Stimulated activated CD4-positive, alpha-beta T cell treated with anti-CD3 and anti-CD28 coated beads, TNF-alpha, amount 100 ng/mL, for 24 hours (primary cell): ENCODE data around the gene HIVEP3.

Source experiments
- DNase-seq, 3 experiments: peaks; one replicate each; pipeline ENCODE4 v3.0.0-alpha.2; 2020; ENCODE audit warnings: low read depth in 3 of 3

The HIVEP3 gene

GRCh38 chr1:41733725-41734124, 185.0 kb downstream of the HIVEP3 start:
- DNase-seq, result no peak

GRCh38 chr1:41733021-41733420, 185.7 kb downstream of the HIVEP3 start:
- DNase-seq, result no peak

GRCh38 chr1:41731516-41732030, 187.1 kb downstream of the HIVEP3 start:
- DNase-seq, result no peak

GRCh38 chr1:41730806-41731205, 187.9 kb downstream of the HIVEP3 start:
- DNase-seq, result no peak

GRCh38 chr1:41728403-41729202, 190.1 kb downstream of the HIVEP3 start:
- DNase-seq, result peak in 2 of 3 experiments; percentile 23 to 78

- DNase-seq, result no peak
Observed at GRCh38 chr1:41727749-41728115, 191.0 kb downstream of the HIVEP3 start.

GRCh38 chr1:41726899-41727748, 191.6 kb downstream of the HIVEP3 start:
- no peak for DNase-seq

- no peak for DNase-seq
Observed at GRCh38 chr1:41726292-41726691, 192.4 kb downstream of the HIVEP3 start.

- DNase-seq, result no peak
Observed at GRCh38 chr1:41724926-41725325, 193.8 kb downstream of the HIVEP3 start.

GRCh38 chr1:41724248-41724647, 194.5 kb downstream of the HIVEP3 start:
- DNase-seq, result no peak

- DNase-seq, result no peak
Observed at GRCh38 chr1:41723786-41724185, 194.9 kb downstream of the HIVEP3 start.

GRCh38 chr1:41722184-41722583, 196.5 kb downstream of the HIVEP3 start:
- DNase-seq, result no peak

- DNase-seq, result no peak
Observed at GRCh38 chr1:41720861-41721410, 197.8 kb downstream of the HIVEP3 start.

GRCh38 chr1:41719590-41719989, 199.1 kb downstream of the HIVEP3 start:
- no peak for DNase-seq

GRCh38 chr1:41719128-41719527, 199.6 kb downstream of the HIVEP3 start:
- no peak for DNase-seq

- DNase-seq, result no peak
Observed at GRCh38 chr1:41718497-41718896, 200.2 kb downstream of the HIVEP3 start.

- DNase-seq, result no peak
Observed at GRCh38 chr1:41716188-41717130, 202.3 kb downstream of the HIVEP3 start.

- DNase-seq, result no peak
Observed at GRCh38 chr1:41715441-41716095, 203.2 kb downstream of the HIVEP3 start.

- no peak for DNase-seq
Observed at GRCh38 chr1:41714638-41715389, 203.9 kb downstream of the HIVEP3 start.
